ENCODE data around the gene ZNF320.
"Not testable (repeated sequence)": the region's sequence is repeated elsewhere in the genome, so short reads cannot be mapped to it uniquely, and the experiment has no call there.

GRCh38 chr19:52904052-52904780, 6.8 kb upstream of the ZNF320 start:
- not testable (repeated sequence) for TF ChIP-seq CTCF (conservative IDR thresholded peaks at IDR 0.05); EZH2 (IDR thresholded peaks at IDR 0.05; ENCODE audit: low read depth)
